Left hindlimb (tissue), 1 donor: ENCODE results near the gene CLDN17.

ENCODE experiments used
- DNase-seq: peaks from one replicate; pipeline ENCODE4 v3.0.0-alpha.2; 2018

The CLDN17 gene

DNA sequence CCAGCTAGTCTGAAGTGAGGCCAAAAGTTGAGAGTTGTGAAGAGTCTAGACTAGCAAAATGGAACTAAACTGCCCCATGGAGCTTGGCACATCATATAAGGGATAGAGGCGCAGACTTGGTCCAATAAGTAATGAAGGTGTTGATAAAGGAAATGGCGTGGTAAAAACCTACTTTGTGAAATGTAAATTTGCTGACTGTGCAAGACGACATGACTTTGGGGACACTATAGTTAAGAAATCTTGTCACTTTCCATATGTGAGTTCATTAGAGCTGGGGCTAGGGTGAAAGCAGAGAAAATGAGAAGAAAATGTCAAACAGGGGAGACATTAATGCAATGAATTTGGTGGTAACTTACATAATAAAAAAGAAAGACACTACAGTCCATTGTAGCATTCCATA is 50.1 kb downstream of the CLDN17 start:
- no peak for DNase-seq
